GM23338 (cell line): Measurements from ENCODE around the gene RBKS. TPM values are rescaled to one million over a fixed set of nuclear protein-coding genes. Genes with fewer than 3 reads are reported as not detected.
"Not testable (repeated sequence)": the region's sequence is repeated elsewhere in the genome, so short reads cannot be mapped to it uniquely, and the experiment has no call there.

Experiments
- ATAC-seq: fragments of 200-7000 bp; cut with Tn5 transposase; 3 replicates; pipeline ENCODE4 v1.9.1; 2020
- DNase-seq: peaks from one replicate; pipeline ENCODE4 v3.0.0-alpha.2; 2015; ENCODE audit warnings: low spot score
- H2AFZ ChIP-seq: fragments of 200-600 bp; sonication (generic); 2 replicates; pipeline ENCODE4 v1.8.0; 2016; ENCODE audit warnings: antibody characterized with exemption, mild to moderate bottlenecking, moderate library complexity
- H3F3A ChIP-seq: fragments of 200-600 bp; sonication (generic); replicated peaks from 2 replicates; pipeline ENCODE4 v1.8.0; 2017; ENCODE audit warnings: antibody characterized with exemption, mixed run types, low read depth
- H3K27ac ChIP-seq: fragments of 200-600 bp; sonication (generic); 2 replicates; pipeline ENCODE4 v1.6.1; 2016; ENCODE audit warnings: low read depth
- H3K27me3 ChIP-seq: fragments of 200-600 bp; sonication (generic); 2 replicates; pipeline ENCODE4 v1.8.0; 2016; ENCODE audit warnings: mild to moderate bottlenecking, mixed run types, moderate library complexity; ENCODE audit not compliant: insufficient read depth
- H3K36me3 ChIP-seq: fragments of 200-600 bp; sonication (generic); 2 replicates; pipeline ENCODE4 v1.8.0; 2016; ENCODE audit warnings: mild to moderate bottlenecking; ENCODE audit not compliant: insufficient read depth
- H3K4me1 ChIP-seq: fragments of 200-600 bp; sonication (generic); 2 replicates; pipeline ENCODE4 v1.8.0; 2016; ENCODE audit warnings: mild to moderate bottlenecking, moderate library complexity; ENCODE audit not compliant: insufficient read depth
- H3K4me2 ChIP-seq: fragments of 200-600 bp; sonication (generic); 2 replicates; pipeline ENCODE4 v1.7.1; 2017; ENCODE audit warnings: mixed run types
- H3K4me3 ChIP-seq: fragments of 200-600 bp; sonication (generic); 2 replicates; pipeline ENCODE4 v1.6.1; 2016; ENCODE audit warnings: mixed run types
- H3K79me2 ChIP-seq: fragments of 200-600 bp; sonication (generic); replicated peaks from 2 replicates; pipeline ENCODE4 v1.8.0; 2017; ENCODE audit warnings: mild to moderate bottlenecking; ENCODE audit not compliant: insufficient read depth
- H3K9me2 ChIP-seq: fragments of 200-600 bp; sonication (generic); 2 replicates; pipeline ENCODE4 v1.8.0; 2017; ENCODE audit not compliant: insufficient read depth
- H4K20me1 ChIP-seq: fragments of 200-600 bp; sonication (generic); replicated peaks from 2 replicates; pipeline ENCODE4 v1.8.0; 2017; ENCODE audit warnings: mild to moderate bottlenecking; ENCODE audit not compliant: insufficient read depth
- H3K27ac Mint-ChIP-seq: 2 replicates; pipeline ENCODE4 v1.8.0; 2020; ENCODE audit warnings: inconsistent platforms, mild to moderate bottlenecking, moderate library complexity, mixed read lengths
- H3K27me3 Mint-ChIP-seq: 3 replicates; pipeline ENCODE4 v1.8.0; 2022; ENCODE audit warnings: low read depth, mild to moderate bottlenecking, moderate library complexity, mixed read lengths, inconsistent platforms; ENCODE audit not compliant: insufficient read depth, poor library complexity
- H3K36me3 Mint-ChIP-seq: 3 replicates; pipeline ENCODE4 v1.8.0; 2021; ENCODE audit warnings: low read depth, mild to moderate bottlenecking, inconsistent platforms, moderate library complexity, mixed read lengths
- H3K4me1 Mint-ChIP-seq: 3 replicates; pipeline ENCODE4 v1.8.0; 2020; ENCODE audit warnings: mild to moderate bottlenecking, inconsistent platforms, mixed read lengths
- H3K4me3 Mint-ChIP-seq: 3 replicates; pipeline ENCODE4 v1.8.0; 2021; ENCODE audit warnings: moderate library complexity, mild to moderate bottlenecking, inconsistent platforms, mixed read lengths
- H3K9me3 Mint-ChIP-seq: 3 replicates; pipeline ENCODE4 v1.8.0; 2020; ENCODE audit warnings: moderate library complexity, mild to moderate bottlenecking, inconsistent platforms, mixed read lengths
- CREB1 ChIP-seq: fragments of 250-450 bp; sonication (Bioruptor Pico); IDR thresholded peaks from 2 replicates; pipeline ENCODE4 v1.5.0; 2020; ENCODE audit warnings: low read depth, mild to moderate bottlenecking, moderate library complexity
- EZH2phosphoT487 ChIP-seq: fragments of 200-600 bp; sonication (generic); IDR thresholded peaks from one replicate; pipeline ENCODE4 v1.8.1; 2018; ENCODE audit warnings: antibody characterized with exemption; ENCODE audit not compliant: unreplicated experiment
- JUNB ChIP-seq: IDR thresholded peaks from one replicate; pipeline ENCODE4 v1.6.1; 2016; ENCODE audit warnings: antibody characterized with exemption; ENCODE audit not compliant: unreplicated experiment
- NANOG ChIP-seq: IDR thresholded peaks from 2 replicates; pipeline ENCODE4 v1.6.1; 2016; ENCODE audit warnings: antibody characterized with exemption, borderline replicate concordance
- STAT1 ChIP-seq: IDR thresholded peaks from one replicate; pipeline ENCODE4 v1.6.1; 2016; ENCODE audit warnings: antibody characterized with exemption; ENCODE audit not compliant: unreplicated experiment
- polyA plus RNA-seq: library from polyadenylated mRNA; unstranded; fragments of >200 nt; fragmentation: Nextera tagmentation; extraction: Ambion mirVana; gene quantifications from 2 replicates; pipeline ENCODE4 v1.2.1, GENCODE V29; 2016
- total RNA-seq: library from RNA; depleted of rRNA; stranded (reverse); fragments of >200 nt; shearing (Covaris generic); gene quantifications from 2 replicates; pipeline ENCODE4 v1.2.3, GENCODE V29; 2014
- TF ChIP-seq, protein P1 (sequence below): fragments of 250-450 bp; sonication (Bioruptor Pico); IDR thresholded peaks from 2 replicates; pipeline ENCODE4 v1.5.0; 2020; ENCODE audit warnings: mild to moderate bottlenecking, moderate library complexity
- TF ChIP-seq, protein P2 (sequence below): IDR thresholded peaks from 2 replicates; pipeline ENCODE4 v1.6.1; 2016; ENCODE audit warnings: antibody characterized with exemption

The RBKS gene
- total and polyA plus RNA-seq, 2 experiments from 2014 or later, result 1.3 to 1.5 TPM

DNA sequence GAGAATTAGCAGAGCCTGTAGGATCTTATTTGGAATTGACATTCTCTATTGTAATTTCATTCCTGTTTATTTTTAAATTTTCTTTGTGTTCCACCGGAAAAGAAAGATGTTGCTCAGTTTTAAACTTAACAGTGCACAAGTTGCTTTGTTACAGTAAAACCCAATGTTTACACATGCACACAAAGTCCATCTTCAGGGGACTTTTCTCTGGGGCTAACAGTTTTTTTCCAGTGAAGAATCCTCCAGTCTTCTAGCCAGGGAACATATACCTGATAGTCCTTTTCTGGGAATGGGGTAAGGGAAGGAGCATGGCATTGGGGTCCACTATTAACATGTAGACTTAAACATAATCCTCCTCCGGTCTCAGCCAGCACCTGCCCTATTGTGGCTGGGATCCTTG is 143.9 kb downstream of the RBKS start:
- Mint-ChIP-seq H3K9me3 (peaks cover 17% of the 10 kb centered on the region; the same call in 2 of the 3 replicates), H3K4me3 (no peak overlapping the region), H3K27ac (no peak overlapping the region), H3K36me3 (peaks cover 6% of the 10 kb centered on the region; the same call in 1 of the 3 replicates), H3K27me3 (no peaks in the 10 kb centered on the region), H3K4me1 (0 out of 3 replicates have a peak, but pooled peaks cover under 1% of the 10 kb centered on the region)
- no peak overlapping the region for H2AFZ ChIP-seq
- H3K4me1 ChIP-seq, result no peaks in the 10 kb centered on the region; the same call in 1 of the 2 replicates
- H3K4me2 ChIP-seq, result no peak overlapping the region
- H3K4me3 ChIP-seq, result no peak overlapping the region
- H3K27me3 ChIP-seq, result no peaks in the 10 kb centered on the region
- H4K20me1 ChIP-seq, result no peaks in the 10 kb centered on the region
- H3K9me2 ChIP-seq, result no peaks in the 10 kb centered on the region
- H3F3A ChIP-seq, result no peaks in the 10 kb centered on the region
- H3K36me3 ChIP-seq, result no peaks in the 10 kb centered on the region
- TF ChIP-seq EZH2phosphoT487 (no peak), CREB1 (CRISPR knock-in tag) (no peak), NANOG (no peak), STAT1 (no peak), JUNB (no peak)
- TF ChIP-seq, protein P1, sequence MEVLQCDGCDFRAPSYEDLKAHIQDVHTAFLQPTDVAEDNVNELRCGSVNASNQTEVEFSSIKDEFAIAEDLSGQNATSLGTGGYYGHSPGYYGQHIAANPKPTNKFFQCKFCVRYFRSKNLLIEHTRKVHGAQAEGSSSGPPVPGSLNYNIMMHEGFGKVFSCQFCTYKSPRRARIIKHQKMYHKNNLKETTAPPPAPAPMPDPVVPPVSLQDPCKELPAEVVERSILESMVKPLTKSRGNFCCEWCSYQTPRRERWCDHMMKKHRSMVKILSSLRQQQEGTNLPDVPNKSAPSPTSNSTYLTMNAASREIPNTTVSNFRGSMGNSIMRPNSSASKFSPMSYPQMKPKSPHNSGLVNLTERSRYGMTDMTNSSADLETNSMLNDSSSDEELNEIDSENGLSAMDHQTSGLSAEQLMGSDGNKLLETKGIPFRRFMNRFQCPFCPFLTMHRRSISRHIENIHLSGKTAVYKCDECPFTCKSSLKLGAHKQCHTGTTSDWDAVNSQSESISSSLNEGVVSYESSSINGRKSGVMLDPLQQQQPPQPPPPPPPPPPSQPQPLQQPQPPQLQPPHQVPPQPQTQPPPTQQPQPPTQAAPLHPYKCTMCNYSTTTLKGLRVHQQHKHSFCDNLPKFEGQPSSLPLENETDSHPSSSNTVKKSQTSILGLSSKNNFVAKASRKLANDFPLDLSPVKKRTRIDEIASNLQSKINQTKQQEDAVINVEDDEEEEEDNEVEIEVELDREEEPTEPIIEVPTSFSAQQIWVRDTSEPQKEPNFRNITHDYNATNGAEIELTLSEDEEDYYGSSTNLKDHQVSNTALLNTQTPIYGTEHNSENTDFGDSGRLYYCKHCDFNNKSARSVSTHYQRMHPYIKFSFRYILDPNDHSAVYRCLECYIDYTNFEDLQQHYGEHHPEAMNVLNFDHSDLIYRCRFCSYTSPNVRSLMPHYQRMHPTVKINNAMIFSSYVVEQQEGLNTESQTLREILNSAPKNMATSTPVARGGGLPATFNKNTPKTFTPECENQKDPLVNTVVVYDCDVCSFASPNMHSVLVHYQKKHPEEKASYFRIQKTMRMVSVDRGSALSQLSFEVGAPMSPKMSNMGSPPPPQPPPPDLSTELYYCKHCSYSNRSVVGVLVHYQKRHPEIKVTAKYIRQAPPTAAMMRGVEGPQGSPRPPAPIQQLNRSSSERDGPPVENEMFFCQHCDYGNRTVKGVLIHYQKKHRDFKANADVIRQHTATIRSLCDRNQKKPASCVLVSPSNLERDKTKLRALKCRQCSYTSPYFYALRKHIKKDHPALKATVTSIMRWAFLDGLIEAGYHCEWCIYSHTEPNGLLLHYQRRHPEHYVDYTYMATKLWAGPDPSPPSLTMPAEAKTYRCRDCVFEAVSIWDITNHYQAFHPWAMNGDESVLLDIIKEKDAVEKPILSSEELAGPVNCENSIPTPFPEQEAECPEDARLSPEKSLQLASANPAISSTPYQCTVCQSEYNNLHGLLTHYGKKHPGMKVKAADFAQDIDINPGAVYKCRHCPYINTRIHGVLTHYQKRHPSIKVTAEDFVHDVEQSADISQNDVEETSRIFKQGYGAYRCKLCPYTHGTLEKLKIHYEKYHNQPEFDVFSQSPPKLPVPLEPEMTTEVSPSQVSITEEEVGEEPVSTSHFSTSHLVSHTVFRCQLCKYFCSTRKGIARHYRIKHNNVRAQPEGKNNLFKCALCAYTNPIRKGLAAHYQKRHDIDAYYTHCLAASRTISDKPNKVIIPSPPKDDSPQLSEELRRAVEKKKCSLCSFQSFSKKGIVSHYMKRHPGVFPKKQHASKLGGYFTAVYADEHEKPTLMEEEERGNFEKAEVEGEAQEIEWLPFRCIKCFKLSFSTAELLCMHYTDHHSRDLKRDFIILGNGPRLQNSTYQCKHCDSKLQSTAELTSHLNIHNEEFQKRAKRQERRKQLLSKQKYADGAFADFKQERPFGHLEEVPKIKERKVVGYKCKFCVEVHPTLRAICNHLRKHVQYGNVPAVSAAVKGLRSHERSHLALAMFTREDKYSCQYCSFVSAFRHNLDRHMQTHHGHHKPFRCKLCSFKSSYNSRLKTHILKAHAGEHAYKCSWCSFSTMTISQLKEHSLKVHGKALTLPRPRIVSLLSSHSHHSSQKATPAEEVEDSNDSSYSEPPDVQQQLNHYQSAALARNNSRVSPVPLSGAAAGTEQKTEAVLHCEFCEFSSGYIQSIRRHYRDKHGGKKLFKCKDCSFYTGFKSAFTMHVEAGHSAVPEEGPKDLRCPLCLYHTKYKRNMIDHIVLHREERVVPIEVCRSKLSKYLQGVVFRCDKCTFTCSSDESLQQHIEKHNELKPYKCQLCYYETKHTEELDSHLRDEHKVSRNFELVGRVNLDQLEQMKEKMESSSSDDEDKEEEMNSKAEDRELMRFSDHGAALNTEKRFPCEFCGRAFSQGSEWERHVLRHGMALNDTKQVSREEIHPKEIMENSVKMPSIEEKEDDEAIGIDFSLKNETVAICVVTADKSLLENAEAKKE (CRISPR knock-in tag), result no peak
- TF ChIP-seq, protein P2, sequence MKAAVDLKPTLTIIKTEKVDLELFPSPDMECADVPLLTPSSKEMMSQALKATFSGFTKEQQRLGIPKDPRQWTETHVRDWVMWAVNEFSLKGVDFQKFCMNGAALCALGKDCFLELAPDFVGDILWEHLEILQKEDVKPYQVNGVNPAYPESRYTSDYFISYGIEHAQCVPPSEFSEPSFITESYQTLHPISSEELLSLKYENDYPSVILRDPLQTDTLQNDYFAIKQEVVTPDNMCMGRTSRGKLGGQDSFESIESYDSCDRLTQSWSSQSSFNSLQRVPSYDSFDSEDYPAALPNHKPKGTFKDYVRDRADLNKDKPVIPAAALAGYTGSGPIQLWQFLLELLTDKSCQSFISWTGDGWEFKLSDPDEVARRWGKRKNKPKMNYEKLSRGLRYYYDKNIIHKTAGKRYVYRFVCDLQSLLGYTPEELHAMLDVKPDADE, result no peak
- DNase-seq (no peak), ATAC-seq (no peak)
- H3K27ac ChIP-seq, result no peak overlapping the region
- H3K79me2 ChIP-seq, result no peaks in the 10 kb centered on the region

DNA sequence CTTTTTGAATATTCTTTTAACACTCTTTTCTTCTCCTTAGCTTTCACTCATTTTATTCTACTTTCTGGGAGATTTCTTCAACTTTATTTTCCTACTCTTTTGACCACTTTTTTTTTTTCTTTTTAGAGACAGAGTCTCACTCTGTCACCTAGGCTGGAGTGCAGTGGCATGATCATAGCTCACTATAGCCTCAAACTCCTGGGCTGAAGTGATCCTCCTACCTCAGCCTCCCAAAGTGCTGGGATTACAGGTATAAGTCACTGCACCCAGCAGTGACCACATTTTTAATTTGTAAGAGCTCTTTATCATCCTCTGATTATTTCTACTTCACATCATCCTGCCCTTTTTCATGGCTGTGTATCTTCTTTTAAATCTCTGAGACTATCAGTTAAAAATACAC is 144.7 kb downstream of the RBKS start:
- DNase-seq, ATAC-seq, H3K4me3 Mint-ChIP-seq, H3K4me2 ChIP-seq, H3K79me2 ChIP-seq, H3K9me2 ChIP-seq, H3K4me3 ChIP-seq, H3K4me1 ChIP-seq, H3K27ac ChIP-seq, H3K4me1 Mint-ChIP-seq, H3K27me3 Mint-ChIP-seq, H3K27ac Mint-ChIP-seq, H2AFZ ChIP-seq, H3K36me3 ChIP-seq, H3F3A ChIP-seq, H4K20me1 ChIP-seq, H3K36me3 Mint-ChIP-seq, H3K27me3 ChIP-seq: not testable (repeated sequence)
- peaks cover 21% of the 10 kb centered on the region; the same call in 2 of the 3 replicates for H3K9me3 Mint-ChIP-seq
